K562 (cell line): ENCODE data around the gene FUCA2. TPM values are rescaled to one million over a fixed set of nuclear protein-coding genes. Genes with fewer than 3 reads are reported as not detected.

Source experiments
- ATAC-seq: fragments of 200-7000 bp; cut with Tn5 transposase; 3 replicates; pipeline ENCODE4 v1.9.1; 2020; ENCODE audit warnings: moderate library complexity
- BruUV-seq: library from RNA; stranded (reverse); fragments of 400-500 nt; replicated peaks from 2 replicates; lab custom pipeline; 2021; lab: Mats Ljungman, UMichigan
- CTCF ChIA-PET: fragments of 300-600 bp; formaldehyde crosslinking; extraction: SDS; loops from one replicate; lab custom pipeline; 2021; ENCODE audit warnings: low intra/inter-chr PET ratio; lab: Yijun Ruan, JAX
- POLR2A ChIA-PET: fragments of 300-600, 350-650 bp; sonication (Branson Sonifier 250); formaldehyde crosslinking; extraction: SDS; loops from one replicate; lab custom pipeline; 2021; ENCODE audit warnings: antibody characterized with exemption, inconsistent platforms; lab: Yijun Ruan, JAX
- DNase-seq, 4 experiments: peaks; one replicate each; pipeline versions ENCODE4 v3.0.0 to v3.0.0-alpha.2; 2011 to 2018; ENCODE audit warnings: low spot score in 3 of 4, mixed read lengths in 3 of 4; ENCODE audit errors: extremely low read depth in 1 of 4
- FAIRE-seq: peaks from 2 replicates; lab custom pipeline; 2011; peaks lifted over from hg19 to GRCh38; lab: Jason Lieb, UNC
- H2AFZ ChIP-seq: 2 replicates; pipeline ENCODE4 v1.6.0; 2011; ENCODE audit warnings: low read depth, low read length, control low read depth, inconsistent platforms
- H3K27ac ChIP-seq: fragments of 200-600 bp; 3 replicates; pipeline ENCODE4 v1.8.0; 2011; ENCODE audit warnings: low read depth, mild to moderate bottlenecking, control low read depth, inconsistent platforms, low read length, moderate library complexity, mixed read lengths; ENCODE audit errors: extremely low read depth
- H3K27me3 ChIP-seq, 2 experiments: fragments of 300-600 bp in 1 of 2; 2 replicates in 1 of 2; 3 replicates in 1 of 2; pipeline versions ENCODE4 v1.6.0 to v1.8.0; 2011; ENCODE audit warnings: inconsistent platforms in 2 of 2, low read length in 2 of 2, mild to moderate bottlenecking in 1 of 2, mixed read lengths in 1 of 2, moderate library complexity in 1 of 2; ENCODE audit not compliant: control insufficient read depth in 2 of 2, insufficient read depth in 2 of 2
- H3K36me3 ChIP-seq: fragments of 300-600 bp; 3 replicates; pipeline ENCODE4 v1.8.0; 2011; ENCODE audit warnings: mild to moderate bottlenecking, low read length, inconsistent platforms; ENCODE audit not compliant: control insufficient read depth, insufficient read depth
- H3K4me1 ChIP-seq, 2 experiments: fragments of 200-600 bp in 1 of 2; replicated peaks in 1 of 2; 2 replicates in 1 of 2; 3 replicates in 1 of 2; pipeline versions ENCODE4 v1.5.1 to v1.8.0; 2011; ENCODE audit warnings: inconsistent platforms in 2 of 2, low read length in 2 of 2, mild to moderate bottlenecking in 1 of 2, mixed read lengths in 1 of 2, moderate library complexity in 1 of 2; ENCODE audit not compliant: control insufficient read depth in 2 of 2, insufficient read depth in 2 of 2
- H3K4me2 ChIP-seq: 2 replicates; pipeline ENCODE4 v1.6.1; 2011; ENCODE audit warnings: low read length, control low read depth, inconsistent platforms, mixed read lengths; ENCODE audit not compliant: insufficient read depth
- H3K4me3 ChIP-seq: fragments of 200-600 bp; sonication (generic), shearing (Covaris generic); 2 replicates; pipeline ENCODE4 v1.5.1; 2016; ENCODE audit warnings: control low read depth, inconsistent platforms
- H3K79me2 ChIP-seq: fragments of 200-600 bp; 3 replicates; pipeline ENCODE4 v1.8.0; 2011; ENCODE audit warnings: low read length, inconsistent platforms; ENCODE audit not compliant: control insufficient read depth, insufficient read depth
- H3K9ac ChIP-seq, 2 experiments: 2 replicates each; pipeline versions ENCODE4 v1.6.0 to v1.6.1; 2011; ENCODE audit warnings: low read depth in 2 of 2, low read length in 2 of 2, control low read depth in 1 of 2, inconsistent platforms in 1 of 2, mild to moderate bottlenecking in 1 of 2, mixed read lengths in 1 of 2; ENCODE audit not compliant: insufficient read depth in 1 of 2
- H3K9me1 ChIP-seq: one replicate; pipeline ENCODE4 v1.6.0; 2011; ENCODE audit warnings: inconsistent platforms, mild to moderate bottlenecking, low read length, moderate library complexity; ENCODE audit not compliant: control insufficient read depth, insufficient read depth
- H3K9me3 ChIP-seq: replicated peaks from 2 replicates; pipeline ENCODE4 v1.5.1; 2011; ENCODE audit warnings: low read depth, low read length, inconsistent platforms; ENCODE audit not compliant: control insufficient read depth, insufficient read depth
- H4K20me1 ChIP-seq: replicated peaks from 2 replicates; pipeline ENCODE4 v1.6.1; 2011; ENCODE audit warnings: low read length, inconsistent platforms, mixed read lengths; ENCODE audit not compliant: control insufficient read depth, insufficient read depth
- ASH1L ChIP-seq: fragments of 450-650 bp; IDR thresholded peaks from 2 replicates; pipeline ENCODE4 v1.6.1; 2018; ENCODE audit warnings: borderline replicate concordance, mild to moderate bottlenecking, low read depth; ENCODE audit not compliant: partially characterized antibody
- FOXK2 ChIP-seq, 2 experiments: fragments of 450-650 bp; IDR thresholded peaks in 1 of 2; conservative IDR thresholded peaks in 1 of 2; 2 replicates each; pipeline ENCODE4 v1.6.1; 2016; ENCODE audit warnings: low read depth in 2 of 2, mild to moderate bottlenecking in 1 of 2
- KLF10 ChIP-seq: fragments of 250-450 bp; sonication (Bioruptor Pico); IDR thresholded peaks from 2 replicates; pipeline ENCODE4 v1.6.1; 2021; ENCODE audit warnings: matching md5 sums
- LARP7 ChIP-seq: fragments of 450-650 bp; IDR thresholded peaks from 2 replicates; pipeline ENCODE4 v1.6.1; 2016
- MCM7 ChIP-seq, 2 experiments: fragments of 450-650 bp; IDR thresholded peaks; 2 replicates each; pipeline ENCODE4 v1.6.1; 2016 to 2018
- MLLT1 ChIP-seq, 2 experiments: fragments of 450-650 bp; IDR thresholded peaks; 2 replicates each; pipeline ENCODE4 v1.6.1; 2016
- NELFE ChIP-seq: IDR thresholded peaks from 2 replicates; pipeline ENCODE4 v1.6.1; 2011; ENCODE audit warnings: mild to moderate bottlenecking; ENCODE audit not compliant: insufficient read depth, insufficient read length
- NR2C1 ChIP-seq, 2 experiments: fragments of 450-650 bp; IDR thresholded peaks; 2 replicates each; pipeline ENCODE4 v1.6.1; 2017; ENCODE audit warnings: mild to moderate bottlenecking in 2 of 2, antibody characterized with exemption in 1 of 2, inconsistent platforms in 1 of 2, missing compliant biosample characterization in 1 of 2, missing genetic modification characterization in 1 of 2
- NUFIP1 ChIP-seq: fragments of 450-650 bp; IDR thresholded peaks from 2 replicates; pipeline ENCODE4 v1.6.1; 2018; ENCODE audit not compliant: partially characterized antibody
- SNRNP70 ChIP-seq: fragments of 200-400 bp; formaldehyde crosslinking; optimal IDR thresholded peaks from 2 replicates; pipeline ENCODE3; 2017; ENCODE audit warnings: low read depth, low read length
- THAP12 ChIP-seq: fragments of 250-450 bp; sonication (Bioruptor Pico); IDR thresholded peaks from 2 replicates; pipeline ENCODE4 v1.9.0; 2021; ENCODE audit warnings: mild to moderate bottlenecking, inconsistent platforms
- TOE1 ChIP-seq, 2 experiments: fragments of 450-650 bp in 1 of 2; sonication (generic) in 1 of 2; formaldehyde crosslinking in 1 of 2; IDR thresholded peaks; 2 replicates each; pipeline versions ENCODE4 v1.7.1 to v1.8.0; 2016 to 2022; ENCODE audit warnings: borderline replicate concordance in 2 of 2, mild to moderate bottlenecking in 2 of 2, antibody characterized with exemption in 1 of 2, inconsistent platforms in 1 of 2, low read depth in 1 of 2, missing genetic modification reagents in 1 of 2, moderate library complexity in 1 of 2
- ZBED1 ChIP-seq: IDR thresholded peaks from 2 replicates; pipeline ENCODE4 v1.6.1; 2014
- ZNF140 ChIP-seq: fragments of 250-450 bp; sonication (Bioruptor Pico); IDR thresholded peaks from 2 replicates; pipeline ENCODE4 v1.8.0; 2021; ENCODE audit warnings: moderate library complexity, mild to moderate bottlenecking, inconsistent platforms
- ZNF3 ChIP-seq: fragments of 250-450 bp; sonication (Bioruptor Pico); IDR thresholded peaks from 2 replicates; pipeline ENCODE4 v1.5.0; 2021; ENCODE audit warnings: mild to moderate bottlenecking, moderate library complexity
- WGBS: fragments of 100-300 bp; shearing (Covaris generic); methylation state at CpG from one replicate; pipeline ENCODE4 v1.1.6; 2016; ENCODE audit warnings: low coverage, mixed read lengths; ENCODE audit not compliant: insufficient coverage; ENCODE audit errors: missing lambda C conversion rate; 5-methylcytosine and 5-hydroxymethylcytosine counted together
- in situ Hi-C: fragments of 300-500 bp; cut with MboI; formaldehyde crosslinking; loops from 4 replicates; pipeline ENCODE4 v1.15.0; 2018; ENCODE audit warnings: inconsistent platforms, mixed read lengths
- intact Hi-C: fragments of 100-400 bp; cut with micrococcal nuclease; formaldehyde crosslinking; loops from 2 replicates; pipeline ENCODE4 v1.14.2; 2022
- polyA plus RNA-seq, 8 experiments: library from polyadenylated mRNA; depleted of rRNA in 4 of 8; stranded (reverse) in 5 of 8; unstranded in 3 of 8; fragments of >200 nt; fragmentation: Nextera tagmentation in 2 of 8; fragmentation: Illumina TruSeq in 1 of 8; extraction: Ambion mirVana in 2 of 8; extraction: Trizol in 1 of 8; gene quantifications; 2 replicates each; pipeline versions ENCODE4 v1.2.1 to v1.2.3, GENCODE V29; 2011 to 2014; ENCODE audit warnings: inconsistent platforms in 1 of 8, missing spikeins in 1 of 8
- total RNA-seq, 7 experiments: library from RNA; depleted of rRNA in 6 of 7; stranded (reverse); fragments of >200 nt in 6 of 7; fragmentation: Illumina TruSeq in 2 of 7; extraction: Trizol in 2 of 7; gene quantifications; 2 replicates each; pipeline versions ENCODE4 v1.2.1 to v1.2.3, GENCODE V29; 2011 to 2021; ENCODE audit warnings: low replicate concordance in 1 of 7
- TF ChIP-seq, protein P1 (sequence below): sonication (generic); formaldehyde crosslinking; IDR thresholded peaks from 2 replicates; pipeline ENCODE4 v1.8.1; 2023; ENCODE audit warnings: mild to moderate bottlenecking, missing genetic modification reagents

Gene FUCA2
- total and polyA plus RNA-seq, 9 of the 15 experiments (the other 6 are each of a cell fraction or from before 2014, with no cell fraction given): 20.6 to 112 (median 79.3) TPM

GRCh38 chr6:143516690-143517446 is 5.3 kb upstream of the FUCA2 start:
- Histone ChIP-seq H3K9me3 (no peaks in the 10 kb centered on the region), H3K9me1 (no peaks in the 10 kb centered on the region), H3K27me3 (no peaks in the 10 kb centered on the region), H3K4me1 (peaks cover 5 to 8% of the 10 kb centered on the region in 2 experiments; a peak in 4 of 5 replicates), H2AFZ (peak overlapping the region; percentile 49; the same call in 1 of the 2 replicates), H3K79me2 (peaks cover 2% of the 10 kb centered on the region; the same call in 2 of the 3 replicates), H4K20me1 (no peaks in the 10 kb centered on the region), H3K9ac (no peak overlapping the region), H3K36me3 (no peaks in the 10 kb centered on the region), H3K4me3 (no peak overlapping the region), H3K27ac (no peak overlapping the region), H3K4me2 (no peak overlapping the region)
- intact Hi-C loops (no loop called here), in situ Hi-C loops (no loop called here)
- peak in 2 of 4 experiments; percentile 27 to 49 for DNase-seq
- 5% methylated on average over 2 of the region's 2 CpGs for WGBS
- no peak for ATAC-seq
- no TSS peak for BruUV-seq
- ChIA-PET CTCF (no interaction called here), POLR2A (no interaction called here)
- peak; percentile 19 for FAIRE-seq
- TF ChIP-seq MCM7 (IDR thresholded peaks at IDR 0.05) (0 out of 4 replicates have a peak, but pooled peaks of 1 of the 2 experiments have one; percentile 58), NUFIP1 (no peak), THAP12 (CRISPR knock-in tag) (no peak), SNRNP70 (no peak), KLF10 (CRISPR knock-in tag) (no peak), LARP7 (peak; percentile 73; the same call in 1 of the 2 replicates), TOE1 (IDR thresholded peaks at IDR 0.05; ENCODE audit: borderline replicate concordance) (no peak), TOE1 (CRISPR knock-in tag; IDR thresholded peaks at IDR 0.05; ENCODE audit: borderline replicate concordance, low read depth) (no peak), MLLT1 (IDR thresholded peaks at IDR 0.05) (peak; percentile 40 to 54; a peak in 1 of 4 replicates), NR2C1 (IDR thresholded peaks at IDR 0.05) (peak; percentile 42; the same call in 1 of the 2 replicates), NR2C1 (tag; IDR thresholded peaks at IDR 0.05) (no peak), ASH1L (peak; percentile 54), ZBED1 (no peak), FOXK2 (conservative IDR thresholded peaks at IDR 0.05 in 1 of 2, IDR thresholded peaks at IDR 0.05 in 1 of 2; ENCODE audit: low read depth in 2 of 2) (peak; percentile 15 to 22; a peak in 1 of 4 replicates), ZNF3 (no peak), ZNF140 (CRISPR knock-in tag) (no peak), NELFE (no peak)
- TF ChIP-seq, protein P1, sequence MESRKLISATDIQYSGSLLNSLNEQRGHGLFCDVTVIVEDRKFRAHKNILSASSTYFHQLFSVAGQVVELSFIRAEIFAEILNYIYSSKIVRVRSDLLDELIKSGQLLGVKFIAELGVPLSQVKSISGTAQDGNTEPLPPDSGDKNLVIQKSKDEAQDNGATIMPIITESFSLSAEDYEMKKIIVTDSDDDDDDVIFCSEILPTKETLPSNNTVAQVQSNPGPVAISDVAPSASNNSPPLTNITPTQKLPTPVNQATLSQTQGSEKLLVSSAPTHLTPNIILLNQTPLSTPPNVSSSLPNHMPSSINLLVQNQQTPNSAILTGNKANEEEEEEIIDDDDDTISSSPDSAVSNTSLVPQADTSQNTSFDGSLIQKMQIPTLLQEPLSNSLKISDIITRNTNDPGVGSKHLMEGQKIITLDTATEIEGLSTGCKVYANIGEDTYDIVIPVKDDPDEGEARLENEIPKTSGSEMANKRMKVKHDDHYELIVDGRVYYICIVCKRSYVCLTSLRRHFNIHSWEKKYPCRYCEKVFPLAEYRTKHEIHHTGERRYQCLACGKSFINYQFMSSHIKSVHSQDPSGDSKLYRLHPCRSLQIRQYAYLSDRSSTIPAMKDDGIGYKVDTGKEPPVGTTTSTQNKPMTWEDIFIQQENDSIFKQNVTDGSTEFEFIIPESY (CRISPR knock-in tag): no peak
